SKM-1 treated with dmso at 0.1 percent for 144 hours (cell line): ENCODE data around the gene MT1F.
"Not testable (repeated sequence)": the region's sequence is repeated elsewhere in the genome, so short reads cannot be mapped to it uniquely, and the experiment has no call there.

Source experiments
- DNase-seq: peaks from one replicate; lab custom pipeline; 2025; ENCODE audit not compliant: unreplicated experiment; lab: John Stamatoyannopoulos, UW

The MT1F gene

GRCh38 chr16:56670620-56670934 is 12.8 kb downstream of the MT1F start:
- no peak for DNase-seq

- not testable (repeated sequence) for DNase-seq
Observed at GRCh38 chr16:56671691-56672090, 13.9 kb downstream of the MT1F start.

- DNase-seq = not testable (repeated sequence)
Observed at GRCh38 chr16:56672171-56672570, 14.4 kb downstream of the MT1F start.

- DNase-seq = no peak
Observed at GRCh38 chr16:56672761-56673536, 15.2 kb downstream of the MT1F start.

- peak; percentile 25 for DNase-seq
Observed at GRCh38 chr16:56673921-56674320, 16.2 kb downstream of the MT1F start.

GRCh38 chr16:56674570-56674969 is 16.8 kb downstream of the MT1F start:
- not testable (repeated sequence) for DNase-seq

GRCh38 chr16:56675685-56676210 is 18.0 kb downstream of the MT1F start:
- DNase-seq = no peak

GRCh38 chr16:56677474-56677873 is 19.7 kb downstream of the MT1F start:
- no peak for DNase-seq

GRCh38 chr16:56679078-56679730 is 21.4 kb downstream of the MT1F start:
- no peak for DNase-seq

- DNase-seq = no peak
Observed at GRCh38 chr16:56679818-56680217, 22.1 kb downstream of the MT1F start.

GRCh38 chr16:56681939-56682702 is 24.4 kb downstream of the MT1F start, which contains the start of gene MT1X:
MT1X (plus strand) TSS chr16:56682470; CDS start chr16:56682541, 71 bp downstream.
- peak; percentile 90 for DNase-seq

GRCh38 chr16:56682703-56683397 is 25.1 kb downstream of the MT1F start:
- DNase-seq = no peak

- no peak for DNase-seq
Observed at GRCh38 chr16:56683424-56684172, 25.8 kb downstream of the MT1F start.

- DNase-seq = no peak
Observed at GRCh38 chr16:56684256-56684925, 26.6 kb downstream of the MT1F start.

GRCh38 chr16:56684926-56685590 is 27.3 kb downstream of the MT1F start:
- no peak for DNase-seq

- DNase-seq = no peak
Observed at GRCh38 chr16:56686758-56687157, 29.0 kb downstream of the MT1F start.

- DNase-seq = no peak
Observed at GRCh38 chr16:56688762-56689161, 31.0 kb downstream of the MT1F start.

GRCh38 chr16:56689171-56689570 is 31.4 kb downstream of the MT1F start:
- no peak for DNase-seq

GRCh38 chr16:56690420-56691122 is 32.8 kb downstream of the MT1F start:
- no peak for DNase-seq
